Prostate gland (tissue), 2 donors: ENCODE measurements around the gene LSM3. TPM values are rescaled to one million over a fixed set of nuclear protein-coding genes. Genes with fewer than 3 reads are reported as not detected.

Experiments
- DNase-seq: peaks from one replicate; pipeline ENCODE4 v3.0.0-alpha.2; 2019; ENCODE audit warnings: low spot score
- H3K27ac ChIP-seq, 2 donors: fragments of 200-600 bp; sonication (generic); 2 replicates each; pipeline ENCODE4 v1.5.1; 2017 to 2019
- H3K27me3 ChIP-seq: fragments of 200-600 bp; sonication (generic); replicated peaks from 2 replicates; pipeline ENCODE4 v1.5.1; 2019; ENCODE audit not compliant: insufficient read depth
- H3K36me3 ChIP-seq, 2 donors: fragments of 200-600 bp; sonication (generic); 1 replicate in 1 of 2; 2 replicates in 1 of 2; pipeline versions ENCODE4 v1.5.1 to v1.8.1; 2017 to 2019
- H3K4me1 ChIP-seq: fragments of 200-600 bp; sonication (generic); replicated peaks from 2 replicates; pipeline ENCODE4 v1.5.1; 2019
- H3K4me3 ChIP-seq, 2 donors: fragments of 200-600 bp; sonication (generic); 2 replicates each; pipeline ENCODE4 v1.5.1; 2017 to 2019
- H3K9me3 ChIP-seq: fragments of 200-600 bp; sonication (generic); 2 replicates; pipeline ENCODE4 v1.5.1; 2017
- POLR2A ChIP-seq: fragments of 450-650 bp; IDR thresholded peaks from one replicate; pipeline ENCODE4 v1.6.1; 2016; ENCODE audit warnings: antibody characterized with exemption, mild to moderate bottlenecking
- POLR2AphosphoS5 ChIP-seq: sonication (generic); formaldehyde crosslinking; IDR thresholded peaks from one replicate; pipeline ENCODE4 v1.6.1; 2017; ENCODE audit warnings: antibody characterized with exemption
- WGBS: methylation state at CpG from one replicate; pipeline ENCODE4 v1.1.5; 2018; 5-methylcytosine and 5-hydroxymethylcytosine counted together
- intact Hi-C: fragments of 100-400 bp; cut with DNase I; formaldehyde crosslinking; loops from one replicate; pipeline ENCODE4 v1.14.2; 2022
- total RNA-seq, 2 donors: library from RNA; depleted of rRNA; stranded (reverse); fragments of >200 nt; gene quantifications; one replicate each; pipeline ENCODE4 v1.1.0, GENCODE V29; 2016
- TF ChIP-seq, protein P1 (sequence below), 4 experiments: fragments of 200-600 bp in 2 of 4; fragments of 450-650 bp in 2 of 4; sonication (generic) in 2 of 4; IDR thresholded peaks; 1 replicate in 3 of 4; 2 replicates in 1 of 4; pipeline ENCODE4 v1.5.1; 2016 to 2019; ENCODE audit warnings: antibody characterized with exemption in 4 of 4, mild to moderate bottlenecking in 2 of 4, moderate library complexity in 2 of 4

The LSM3 gene
- total RNA-seq, 2 donors from 2014 or later, result 15.0 to 15.1 TPM

GRCh38 chr3:14138878-14139655 lies 39.5 kb upstream of the LSM3 start:
- no peaks in the 10 kb centered on the region for H3K9me3 ChIP-seq
- peaks cover 10 to 14% of the 10 kb centered on the region in 2 donors for H3K36me3 ChIP-seq
- H3K4me1 ChIP-seq, result no peaks in the 10 kb centered on the region
- WGBS, result 88% methylated on average over 14 of the region's 14 CpGs
- no peak overlapping the region for H3K27ac ChIP-seq
- no peak for TF ChIP-seq POLR2A
- TF ChIP-seq, protein P1, sequence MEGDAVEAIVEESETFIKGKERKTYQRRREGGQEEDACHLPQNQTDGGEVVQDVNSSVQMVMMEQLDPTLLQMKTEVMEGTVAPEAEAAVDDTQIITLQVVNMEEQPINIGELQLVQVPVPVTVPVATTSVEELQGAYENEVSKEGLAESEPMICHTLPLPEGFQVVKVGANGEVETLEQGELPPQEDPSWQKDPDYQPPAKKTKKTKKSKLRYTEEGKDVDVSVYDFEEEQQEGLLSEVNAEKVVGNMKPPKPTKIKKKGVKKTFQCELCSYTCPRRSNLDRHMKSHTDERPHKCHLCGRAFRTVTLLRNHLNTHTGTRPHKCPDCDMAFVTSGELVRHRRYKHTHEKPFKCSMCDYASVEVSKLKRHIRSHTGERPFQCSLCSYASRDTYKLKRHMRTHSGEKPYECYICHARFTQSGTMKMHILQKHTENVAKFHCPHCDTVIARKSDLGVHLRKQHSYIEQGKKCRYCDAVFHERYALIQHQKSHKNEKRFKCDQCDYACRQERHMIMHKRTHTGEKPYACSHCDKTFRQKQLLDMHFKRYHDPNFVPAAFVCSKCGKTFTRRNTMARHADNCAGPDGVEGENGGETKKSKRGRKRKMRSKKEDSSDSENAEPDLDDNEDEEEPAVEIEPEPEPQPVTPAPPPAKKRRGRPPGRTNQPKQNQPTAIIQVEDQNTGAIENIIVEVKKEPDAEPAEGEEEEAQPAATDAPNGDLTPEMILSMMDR (IDR thresholded peaks at IDR 0.05), result no peak
- TF ChIP-seq POLR2AphosphoS5, result no peak
- H3K27me3 ChIP-seq, result no peaks in the 10 kb centered on the region
- intact Hi-C loops, result no loop called here
- no peak overlapping the region for H3K4me3 ChIP-seq
- DNase-seq, result no peak

DNA sequence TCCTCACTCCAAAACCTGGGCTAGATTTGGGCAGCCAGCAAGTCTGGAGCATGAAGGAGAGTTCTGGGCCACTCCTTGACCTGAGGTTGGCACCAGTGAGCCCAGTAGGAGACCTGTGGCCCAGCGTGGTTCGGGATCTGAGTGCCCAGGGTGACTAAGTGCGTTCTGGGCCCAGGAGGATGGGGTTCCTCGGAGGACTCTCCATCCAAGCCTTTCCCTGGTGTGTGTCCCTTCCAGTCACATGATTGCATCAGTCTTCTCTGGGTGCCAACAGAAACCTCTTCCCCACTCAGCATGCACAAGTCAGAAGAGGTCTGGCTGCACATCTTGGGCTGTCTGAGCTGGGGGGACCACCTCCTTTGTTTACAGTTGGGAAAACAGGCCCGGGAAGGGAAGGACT lies 38.8 kb upstream of the LSM3 start:
- Histone ChIP-seq H3K36me3 (peaks cover 5 to 6% of the 10 kb centered on the region in 2 donors), H3K4me1 (no peaks in the 10 kb centered on the region), H3K9me3 (no peaks in the 10 kb centered on the region), H3K27ac (no peak overlapping the region), H3K27me3 (no peaks in the 10 kb centered on the region), H3K4me3 (no peak overlapping the region)
- TF ChIP-seq POLR2A, result no peak
- intact Hi-C loops, result no loop called here
- DNase-seq, result no peak
- 90% methylated on average over 5 of the region's 5 CpGs for WGBS

- TF ChIP-seq, protein P1 (IDR thresholded peaks at IDR 0.05), result no peak
- TF ChIP-seq POLR2A, result no peak
- no peak for TF ChIP-seq POLR2AphosphoS5
- H3K27ac ChIP-seq, result no peak overlapping the region
- no peak overlapping the region for H3K4me3 ChIP-seq
- DNase-seq, result no peak
- peaks cover 2 to 5% of the 10 kb centered on the region in 2 donors for H3K36me3 ChIP-seq
- no peaks in the 10 kb centered on the region for H3K4me1 ChIP-seq
- WGBS, result 82% methylated on average over 2 of the region's 2 CpGs
- intact Hi-C loops, result no loop called here
- no peaks in the 10 kb centered on the region for H3K9me3 ChIP-seq
- H3K27me3 ChIP-seq, result no peaks in the 10 kb centered on the region
Observed at GRCh38 chr3:14140668-14141067, 37.9 kb upstream of the LSM3 start.

DNA sequence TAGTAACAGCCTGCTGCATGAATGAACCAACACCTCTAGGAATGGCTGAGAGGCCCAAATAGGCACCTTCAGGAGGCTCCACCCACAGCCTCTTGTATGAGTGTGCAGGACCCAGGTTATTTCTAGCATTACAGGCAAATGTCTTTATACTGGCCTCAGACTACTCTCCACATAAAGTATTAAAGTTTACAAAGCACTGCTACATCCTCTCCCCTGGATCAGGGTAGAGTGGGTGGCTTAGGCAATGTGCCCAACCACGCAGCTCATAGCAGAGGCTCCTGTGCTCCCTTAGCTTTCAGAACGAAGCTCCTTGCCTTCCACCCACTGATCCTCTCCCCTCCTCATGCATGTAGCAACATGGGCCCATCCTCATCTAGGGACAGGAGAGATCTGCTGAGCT lies 37.5 kb upstream of the LSM3 start:
- WGBS, result 37% methylated on average over 2 of the region's 2 CpGs
- H3K27me3 ChIP-seq, result no peaks in the 10 kb centered on the region
- H3K36me3 ChIP-seq, result peaks cover 0 to 5% of the 10 kb centered on the region in 2 donors
- H3K27ac ChIP-seq, result no peak overlapping the region
- DNase-seq, result no peak
- intact Hi-C loops, result no loop called here
- no peaks in the 10 kb centered on the region for H3K4me1 ChIP-seq
- H3K9me3 ChIP-seq, result no peaks in the 10 kb centered on the region
- TF ChIP-seq POLR2A (no peak), POLR2AphosphoS5 (no peak)
- TF ChIP-seq, protein P1 (IDR thresholded peaks at IDR 0.05), result no peak
- H3K4me3 ChIP-seq, result no peak overlapping the region

DNA sequence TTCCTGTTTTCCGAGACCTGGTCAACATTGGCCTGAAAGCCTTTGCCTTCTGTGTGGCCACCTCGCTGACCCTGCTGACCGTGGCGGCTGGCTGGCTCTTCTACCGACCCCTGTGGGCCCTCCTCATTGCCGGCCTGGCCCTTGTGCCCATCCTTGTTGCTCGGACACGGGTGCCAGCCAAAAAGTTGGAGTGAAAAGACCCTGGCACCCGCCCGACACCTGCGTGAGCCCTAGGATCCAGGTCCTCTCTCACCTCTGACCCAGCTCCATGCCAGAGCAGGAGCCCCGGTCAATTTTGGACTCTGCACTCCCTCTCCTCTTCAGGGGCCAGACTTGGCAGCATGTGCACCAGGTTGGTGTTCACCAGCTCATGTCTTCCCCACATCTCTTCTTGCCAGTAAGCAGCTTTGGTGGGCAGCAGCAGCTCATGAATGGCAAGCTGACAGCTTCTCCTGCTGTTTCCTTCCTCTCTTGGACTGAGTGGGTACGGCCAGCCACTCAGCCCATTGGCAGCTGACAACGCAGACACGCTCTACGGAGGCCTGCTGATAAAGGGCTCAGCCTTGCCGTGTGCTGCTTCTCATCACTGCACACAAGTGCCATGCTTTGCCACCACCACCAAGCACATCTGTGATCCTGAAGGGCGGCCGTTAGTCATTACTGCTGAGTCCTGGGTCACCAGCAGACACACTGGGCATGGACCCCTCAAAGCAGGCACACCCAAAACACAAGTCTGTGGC lies 36.8 kb upstream of the LSM3 start:
- intact Hi-C loops, result no loop called here
- Histone ChIP-seq H3K27me3 (no peaks in the 10 kb centered on the region), H3K4me1 (no peaks in the 10 kb centered on the region), H3K27ac (peak overlapping the region in 1 of 2 donors; percentile 10), H3K9me3 (no peaks in the 10 kb centered on the region), H3K4me3 (no peak overlapping the region), H3K36me3 (peaks cover 0 to 5% of the 10 kb centered on the region in 2 donors)
- DNase-seq, result no peak
- WGBS, result 89% methylated on average over 19 of the region's 19 CpGs
- TF ChIP-seq POLR2AphosphoS5, result no peak
- TF ChIP-seq, protein P1 (IDR thresholded peaks at IDR 0.05), result no peak
- TF ChIP-seq POLR2A, result no peak
